NB4 (cell line): Measurements from ENCODE around the gene MTCP1.

Source experiments
- POLR2A ChIP-seq: IDR thresholded peaks from 2 replicates; pipeline ENCODE4 v1.6.1; 2011; ENCODE audit warnings: mild to moderate bottlenecking; ENCODE audit not compliant: insufficient read length; ENCODE audit errors: extremely low read depth
- TF ChIP-seq, protein P1 (sequence below): IDR thresholded peaks from one replicate; pipeline ENCODE4 v1.5.1; 2012; ENCODE audit warnings: low read depth, low read length

GRCh38 chrX:155113097-155113496 lies 42.2 kb upstream of the MTCP1 start:
- TF ChIP-seq, protein P1, sequence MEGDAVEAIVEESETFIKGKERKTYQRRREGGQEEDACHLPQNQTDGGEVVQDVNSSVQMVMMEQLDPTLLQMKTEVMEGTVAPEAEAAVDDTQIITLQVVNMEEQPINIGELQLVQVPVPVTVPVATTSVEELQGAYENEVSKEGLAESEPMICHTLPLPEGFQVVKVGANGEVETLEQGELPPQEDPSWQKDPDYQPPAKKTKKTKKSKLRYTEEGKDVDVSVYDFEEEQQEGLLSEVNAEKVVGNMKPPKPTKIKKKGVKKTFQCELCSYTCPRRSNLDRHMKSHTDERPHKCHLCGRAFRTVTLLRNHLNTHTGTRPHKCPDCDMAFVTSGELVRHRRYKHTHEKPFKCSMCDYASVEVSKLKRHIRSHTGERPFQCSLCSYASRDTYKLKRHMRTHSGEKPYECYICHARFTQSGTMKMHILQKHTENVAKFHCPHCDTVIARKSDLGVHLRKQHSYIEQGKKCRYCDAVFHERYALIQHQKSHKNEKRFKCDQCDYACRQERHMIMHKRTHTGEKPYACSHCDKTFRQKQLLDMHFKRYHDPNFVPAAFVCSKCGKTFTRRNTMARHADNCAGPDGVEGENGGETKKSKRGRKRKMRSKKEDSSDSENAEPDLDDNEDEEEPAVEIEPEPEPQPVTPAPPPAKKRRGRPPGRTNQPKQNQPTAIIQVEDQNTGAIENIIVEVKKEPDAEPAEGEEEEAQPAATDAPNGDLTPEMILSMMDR, result no peak
- no peak for TF ChIP-seq POLR2A
